ENCODE measurements around the gene PATE1.
"Not testable (repeated sequence)": the region's sequence is repeated elsewhere in the genome, so short reads cannot be mapped to it uniquely, and the experiment has no call there.

Gene PATE1

GRCh38 chr11:125745979-125746378 lies at the start of gene PATE1:
Gene PATE1, plus strand, starts transcription at chr11:125746279. Its CDS starts 26 bp downstream, at chr11:125746305.
- DNase-seq, result no peak

- no peak for DNase-seq
Observed at GRCh38 chr11:125701018-125701610, 45.0 kb upstream of the PATE1 start.

DNA sequence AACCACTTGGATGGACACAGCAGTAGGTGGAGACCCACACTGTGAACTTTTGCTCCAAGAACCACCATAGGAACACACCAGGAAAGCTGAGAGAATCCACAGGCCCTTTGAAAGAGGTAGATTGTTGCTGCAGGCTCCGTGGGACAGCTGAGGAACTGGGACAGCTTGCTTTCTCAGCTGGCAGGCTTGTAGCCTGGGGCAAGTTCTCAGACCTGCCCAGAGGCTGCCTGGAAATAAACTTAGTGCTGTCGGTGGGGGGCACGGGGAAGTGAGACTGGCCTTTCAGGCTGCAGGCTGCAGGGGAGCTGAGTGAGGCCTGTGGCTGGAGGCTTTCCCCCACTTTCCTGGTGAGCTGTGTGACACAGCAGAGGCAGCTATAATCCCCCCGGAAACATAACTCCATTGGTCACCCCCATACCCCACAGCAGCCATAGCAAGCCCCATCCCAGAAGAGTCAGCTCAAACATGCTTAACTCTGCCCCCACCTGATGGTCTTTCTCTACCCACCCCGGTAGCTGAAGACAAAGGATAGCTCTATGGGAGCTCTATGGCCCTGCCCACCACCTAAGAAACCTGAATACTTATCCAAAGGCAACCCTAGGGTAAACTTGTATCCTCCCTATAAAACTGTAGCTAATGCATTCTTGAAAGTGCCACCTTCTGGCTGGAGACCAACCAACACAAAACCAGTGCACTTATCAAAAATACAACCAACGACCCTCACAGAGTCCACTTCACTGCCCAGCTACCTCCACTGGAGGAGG lies 44.0 kb upstream of the PATE1 start:
- no peak for DNase-seq

DNA sequence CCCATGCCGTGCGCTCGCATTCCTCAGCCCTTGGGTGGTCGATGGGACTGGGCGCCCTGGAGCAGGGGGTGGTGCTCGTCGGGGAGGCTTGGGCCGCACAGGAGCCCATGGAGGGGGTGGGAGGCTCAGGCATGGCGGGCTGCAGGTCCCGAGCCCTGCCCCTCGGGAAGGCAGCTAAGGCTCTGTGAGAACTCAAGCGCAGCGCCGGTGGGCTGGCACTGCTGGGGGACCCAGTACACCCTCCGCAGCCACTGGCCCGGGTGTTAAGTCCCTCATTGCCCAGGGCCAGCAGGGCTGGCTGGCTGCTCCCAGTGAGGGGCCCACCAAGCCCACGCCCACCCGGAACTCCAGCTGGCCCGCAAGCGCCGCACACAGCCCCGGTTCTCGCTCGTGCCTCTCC lies 41.4 kb upstream of the PATE1 start:
- DNase-seq, result not testable (repeated sequence)

DNA sequence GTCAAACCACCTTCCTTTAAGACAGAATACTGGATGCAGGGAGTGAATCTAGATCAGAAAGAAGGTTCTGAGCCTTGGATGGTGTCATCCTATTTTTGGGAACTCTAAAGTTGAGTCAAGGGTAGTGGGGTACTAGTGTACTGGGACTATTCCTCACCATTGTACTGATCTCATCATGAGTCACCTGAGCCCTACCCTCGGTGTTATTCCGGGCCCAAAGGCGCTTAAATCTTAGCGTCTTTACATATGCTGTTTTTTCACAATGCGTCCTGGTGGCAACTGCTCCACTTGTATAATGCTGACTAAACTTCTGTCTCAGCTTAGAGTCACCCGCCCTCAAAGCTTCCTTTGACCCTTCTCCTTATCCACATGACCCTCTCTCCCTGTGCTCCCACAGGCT lies 25.3 kb upstream of the PATE1 start:
- no peak for DNase-seq

DNA sequence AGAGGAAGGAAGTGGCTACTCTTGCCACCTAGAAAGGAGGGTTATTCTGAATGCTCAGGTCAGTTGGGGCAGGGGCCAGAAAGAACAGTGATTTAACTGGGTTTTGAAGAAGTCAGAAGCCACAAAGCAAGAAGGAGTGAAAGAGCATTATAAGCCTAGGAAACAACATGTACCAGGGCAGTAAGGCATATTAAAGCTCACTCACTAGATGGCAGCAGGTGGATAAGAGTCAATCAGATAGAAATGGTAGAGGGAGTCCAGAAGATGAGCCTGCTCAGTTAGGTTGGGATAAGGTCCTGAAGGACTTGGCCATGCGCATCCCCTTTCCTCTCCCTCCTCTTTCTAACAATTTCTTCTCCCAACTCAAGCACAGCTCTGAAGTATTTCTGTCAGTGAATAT lies 22.0 kb upstream of the PATE1 start:
- DNase-seq, result no peak

GRCh38 chr11:125728969-125729368 lies 17.1 kb upstream of the PATE1 start:
- DNase-seq, result no peak

GRCh38 chr11:125740617-125741016 lies 5.5 kb upstream of the PATE1 start:
- DNase-seq, result no peak

DNA sequence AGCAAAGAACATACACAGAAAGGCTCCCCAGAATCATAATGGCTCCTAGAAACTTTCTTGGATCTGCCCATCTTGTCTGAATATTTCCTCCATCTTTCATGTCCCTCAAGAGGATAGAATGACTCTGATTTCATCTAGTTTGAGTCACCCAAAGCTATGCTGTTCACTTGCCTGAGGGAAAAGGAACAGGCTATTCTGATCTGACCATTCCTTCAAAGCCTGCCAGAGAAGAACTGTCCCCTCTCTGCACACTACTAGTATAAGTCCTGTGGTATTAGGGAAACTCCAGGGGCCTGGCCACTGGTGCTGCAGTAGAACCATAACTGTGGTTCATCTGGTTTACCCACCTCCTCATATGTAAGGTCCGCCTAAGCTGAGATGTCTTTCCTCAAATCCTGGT lies 2.4 kb upstream of the PATE1 start:
- DNase-seq, result no peak

- no peak for DNase-seq
Observed at GRCh38 chr11:125750629-125751028, 4.5 kb downstream of the PATE1 start.

DNA sequence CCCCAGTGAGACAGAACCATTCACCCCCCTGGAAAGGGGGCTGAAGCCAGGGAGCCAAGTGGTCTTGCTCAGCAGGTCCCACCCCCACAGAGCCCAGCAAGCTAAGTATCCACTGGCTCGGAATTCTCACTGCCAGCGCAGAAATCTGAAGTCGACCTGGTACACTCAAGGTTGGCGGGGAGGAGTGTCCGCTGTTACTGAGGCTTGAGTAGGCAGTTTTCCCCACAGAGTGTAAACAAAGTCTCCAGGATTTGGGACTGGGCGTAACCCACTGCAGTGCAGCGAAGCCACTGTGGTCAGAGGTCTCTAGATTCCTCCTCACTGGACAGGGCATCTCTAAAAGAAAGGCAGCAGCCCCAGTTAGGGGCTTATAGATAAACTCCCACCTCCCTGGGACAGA lies 10.0 kb downstream of the PATE1 start:
- no peak for DNase-seq

DNA sequence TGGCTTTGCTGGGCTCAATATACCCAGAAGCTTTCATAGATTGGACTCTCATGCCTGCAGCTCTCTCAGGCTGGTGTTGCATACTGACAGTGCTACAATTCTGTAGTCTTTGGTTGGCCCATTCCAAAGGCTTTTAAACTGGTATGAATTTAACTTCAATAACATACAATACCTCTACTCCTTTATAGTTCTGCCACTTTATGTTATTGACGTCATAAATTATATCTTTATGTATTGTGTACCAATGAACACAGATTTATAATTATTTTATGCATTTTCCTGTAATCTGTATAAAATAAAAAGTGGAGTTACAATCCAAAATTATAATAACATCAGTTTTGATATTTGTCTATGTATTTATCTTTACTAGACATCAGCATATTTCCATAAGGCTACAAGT lies 16.4 kb downstream of the PATE1 start:
- no peak for DNase-seq

DNA sequence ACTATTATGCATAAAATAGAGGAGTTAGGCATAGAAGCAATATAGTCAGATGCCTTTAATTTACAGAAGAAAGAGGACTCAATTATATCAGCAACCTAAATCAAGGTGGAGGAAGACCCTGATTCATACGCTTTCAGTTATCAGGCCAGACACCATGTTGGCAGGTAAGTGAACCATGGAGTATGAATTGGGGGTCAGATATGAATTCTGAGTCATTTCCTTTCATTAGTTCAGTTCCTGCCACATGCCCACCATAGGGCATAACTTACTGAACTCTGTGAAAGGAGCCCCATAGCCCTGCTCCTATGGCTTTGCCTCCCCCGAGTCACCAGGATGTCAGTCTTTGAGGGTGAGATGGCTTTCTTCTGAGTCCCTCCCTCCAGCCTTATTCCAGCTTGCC lies 17.4 kb downstream of the PATE1 start:
- no peak for DNase-seq

DNA sequence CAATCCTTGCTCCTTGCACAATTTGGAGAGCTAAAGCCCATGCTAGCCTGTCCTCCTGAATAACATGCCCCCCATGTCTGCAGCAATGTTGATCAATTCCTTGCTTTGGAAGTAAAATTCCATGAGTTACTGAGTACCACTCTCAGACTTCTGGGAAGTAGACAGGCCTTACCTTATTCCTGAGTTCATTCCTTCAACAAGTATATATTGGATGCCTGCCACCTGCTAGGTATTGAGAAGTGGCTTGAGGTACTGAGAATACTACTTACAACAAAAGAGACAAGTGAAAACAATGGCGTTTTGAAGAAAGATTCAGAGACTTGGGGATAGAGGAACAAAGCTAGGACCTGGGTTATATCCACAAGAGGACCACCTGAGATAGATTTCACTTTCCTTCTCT lies 20.2 kb downstream of the PATE1 start:
- DNase-seq, result no peak

- DNase-seq, result no peak
Observed at GRCh38 chr11:125768336-125769046, 22.4 kb downstream of the PATE1 start.

DNA sequence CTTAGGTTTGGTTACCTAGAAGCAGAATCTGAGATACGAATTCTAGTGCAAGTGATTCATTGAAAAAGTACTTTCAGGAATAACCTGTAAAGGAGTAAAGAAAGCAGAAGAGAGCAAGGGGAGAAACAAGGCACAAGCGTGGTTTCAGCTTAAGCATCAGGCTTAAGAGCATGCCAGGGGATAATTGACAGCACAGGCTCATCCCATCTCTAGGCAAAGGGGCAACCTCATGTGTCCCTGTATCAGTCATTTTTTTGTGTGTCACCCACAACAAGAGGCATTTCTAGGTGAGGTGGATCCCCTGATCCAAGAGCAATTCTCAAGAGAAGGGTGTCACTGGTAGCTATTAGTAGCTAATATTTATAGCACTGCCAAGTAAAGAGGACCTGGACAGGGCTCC lies 24.5 kb downstream of the PATE1 start:
- DNase-seq, result no peak

DNA sequence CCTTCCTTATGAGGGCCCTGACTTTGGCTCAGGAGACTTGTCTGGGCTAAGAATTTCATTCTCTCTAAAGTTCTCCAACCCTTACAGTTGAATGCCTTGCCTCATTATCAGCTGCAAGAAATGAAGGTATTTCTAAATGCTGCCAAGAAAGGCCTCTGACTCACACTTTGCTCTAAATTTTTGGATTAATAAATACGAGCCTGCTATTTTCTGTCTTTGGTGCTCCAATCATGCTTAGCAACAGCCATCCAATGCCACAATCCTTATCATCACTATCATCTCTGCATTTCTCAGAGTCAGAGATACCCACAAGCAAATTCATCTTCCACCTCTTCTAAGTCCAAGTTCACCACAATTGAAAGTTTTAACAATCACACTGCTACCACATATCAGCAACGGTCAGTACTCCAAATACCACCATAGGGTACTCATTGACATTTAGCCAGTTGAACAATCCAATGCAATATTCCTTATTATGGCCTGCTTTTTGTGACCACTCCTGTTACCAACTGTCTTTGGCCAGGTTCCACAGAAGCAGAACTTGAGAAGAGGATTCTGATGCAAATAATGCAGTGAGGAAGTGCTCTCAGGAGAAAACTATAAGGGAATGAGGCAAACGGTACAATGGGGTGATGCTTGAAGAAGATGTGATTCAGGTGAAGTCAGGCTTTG lies 26.9 kb downstream of the PATE1 start:
- no peak for DNase-seq

DNA sequence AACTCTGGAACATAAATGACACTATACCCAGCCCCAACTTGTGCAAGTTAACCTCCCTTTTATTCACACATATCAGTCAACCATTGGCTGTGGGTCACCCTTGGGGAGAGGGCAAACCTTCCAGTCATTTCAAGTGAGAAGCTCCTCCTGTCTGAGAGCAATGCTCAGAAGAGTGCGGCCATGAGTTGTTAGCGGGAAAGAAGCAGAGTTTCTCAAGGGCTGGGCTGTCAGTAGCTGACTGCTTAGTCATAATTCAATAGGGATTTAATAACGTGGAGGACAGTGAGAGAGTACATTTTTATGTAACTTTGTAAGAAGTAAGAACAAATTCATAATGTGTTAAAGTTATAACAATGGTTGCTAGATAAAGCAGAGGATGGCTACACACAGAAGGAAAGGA lies 27.4 kb downstream of the PATE1 start:
- DNase-seq, result no peak

GRCh38 chr11:125777309-125777708 lies 31.2 kb downstream of the PATE1 start:
- DNase-seq, result no peak

- DNase-seq, result no peak
Observed at GRCh38 chr11:125778728-125779127, 32.6 kb downstream of the PATE1 start, which contains the start of gene PATE2. Gene PATE2, minus strand, starts transcription at chr11:125778828. Its CDS starts 55 bp downstream, at chr11:125778773.

- no peak for DNase-seq
Observed at GRCh38 chr11:125784678-125785077, 38.6 kb downstream of the PATE1 start.

- DNase-seq, result no peak
Observed at GRCh38 chr11:125787827-125788226, 41.7 kb downstream of the PATE1 start, which contains the start of gene PATE3. Gene PATE3, plus strand, starts transcription at chr11:125788127. Its CDS starts 25 bp downstream, at chr11:125788152.

GRCh38 chr11:125790825-125791224 lies 44.7 kb downstream of the PATE1 start:
- DNase-seq, result no peak

Data from suppressor macrophage treated with lipopolysaccharide for 4 hours (primary cell).